SU-DHL-6 (cell line): ENCODE measurements around the gene PALM.

ENCODE experiments used
- EZH2phosphoT487 ChIP-seq: fragments of 200-600 bp; sonication (generic), shearing (Covaris generic); conservative IDR thresholded peaks from 2 replicates; pipeline ENCODE4 v1.6.1; 2018; ENCODE audit warnings: mild to moderate bottlenecking, antibody characterized with exemption, low read length, moderate library complexity, mixed read lengths
- TF ChIP-seq, protein P1 (sequence below): fragments of 200-600 bp; sonication (generic); IDR thresholded peaks from one replicate; pipeline ENCODE4 v1.5.1; 2017; ENCODE audit warnings: antibody characterized with exemption, mild to moderate bottlenecking, low read length, moderate library complexity; ENCODE audit not compliant: insufficient read depth, poor library complexity, severe bottlenecking

DNA sequence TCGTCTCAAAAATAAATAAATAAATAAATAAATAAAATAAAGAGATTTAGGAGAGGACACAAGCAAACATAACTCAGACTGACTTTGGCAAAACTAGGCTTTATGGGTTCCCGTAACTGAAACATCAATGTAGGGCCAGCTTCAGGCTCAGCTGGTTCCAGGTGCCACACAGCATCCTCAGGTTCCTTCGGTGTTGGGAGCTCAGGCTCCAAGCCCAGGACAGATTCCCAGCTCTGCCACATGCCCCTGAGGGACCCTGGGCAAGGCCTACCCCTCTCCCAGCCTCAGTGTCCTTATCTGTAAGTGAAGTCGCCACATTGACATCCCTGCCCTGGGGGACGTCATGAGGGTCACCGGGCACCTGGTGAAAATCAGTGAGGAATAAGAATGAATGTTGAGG lies 60.9 kb downstream of the PALM start:
- TF ChIP-seq, protein P1, sequence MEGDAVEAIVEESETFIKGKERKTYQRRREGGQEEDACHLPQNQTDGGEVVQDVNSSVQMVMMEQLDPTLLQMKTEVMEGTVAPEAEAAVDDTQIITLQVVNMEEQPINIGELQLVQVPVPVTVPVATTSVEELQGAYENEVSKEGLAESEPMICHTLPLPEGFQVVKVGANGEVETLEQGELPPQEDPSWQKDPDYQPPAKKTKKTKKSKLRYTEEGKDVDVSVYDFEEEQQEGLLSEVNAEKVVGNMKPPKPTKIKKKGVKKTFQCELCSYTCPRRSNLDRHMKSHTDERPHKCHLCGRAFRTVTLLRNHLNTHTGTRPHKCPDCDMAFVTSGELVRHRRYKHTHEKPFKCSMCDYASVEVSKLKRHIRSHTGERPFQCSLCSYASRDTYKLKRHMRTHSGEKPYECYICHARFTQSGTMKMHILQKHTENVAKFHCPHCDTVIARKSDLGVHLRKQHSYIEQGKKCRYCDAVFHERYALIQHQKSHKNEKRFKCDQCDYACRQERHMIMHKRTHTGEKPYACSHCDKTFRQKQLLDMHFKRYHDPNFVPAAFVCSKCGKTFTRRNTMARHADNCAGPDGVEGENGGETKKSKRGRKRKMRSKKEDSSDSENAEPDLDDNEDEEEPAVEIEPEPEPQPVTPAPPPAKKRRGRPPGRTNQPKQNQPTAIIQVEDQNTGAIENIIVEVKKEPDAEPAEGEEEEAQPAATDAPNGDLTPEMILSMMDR: no peak
- no peak for TF ChIP-seq EZH2phosphoT487
